Heart left ventricle (tissue), 13 donors: ENCODE data around the gene PRMT9.

Source experiments
- POLR2A ChIP-seq, 2 donors: fragments of 450-650 bp; IDR thresholded peaks; one replicate each; pipeline ENCODE4 v1.6.1; 2017; ENCODE audit warnings: antibody characterized with exemption in 2 of 2, mild to moderate bottlenecking in 2 of 2, moderate library complexity in 2 of 2
- TF ChIP-seq, protein P1 (sequence below), 12 donors: fragments of 200-600 bp; sonication (generic) in 4 of 12; IDR thresholded peaks; one replicate each; pipeline versions ENCODE4 v1.5.0 to v1.8.0; 2018 to 2022; ENCODE audit warnings: antibody characterized with exemption in 12 of 12, mild to moderate bottlenecking in 5 of 12
- donor health status: ischemic (EF 13 %, LVEDD 7.1; RV severe dilation, severe dysfunction).
- donor health status: DM: no; HTN: yes; CAD: no.
- donor health status: DM: no; HTN: no; CAD: no.
- donor health status: ischemic (EF 25% LVEDD 6.9; RV normal size, moderate dysfunction).
- donor health status: ischemic (EF 25% LVEDD 5.7; RV mildly dilated, moderate dysfunction).
- donor health status: ischemic (EF 35%, LVEDD 5.7; RV mildly dilated, moderate dysfunction).
- donor health status: nonischemic (EF 11% LVEDD 7.7; RV severe dilation, severe dysfunction).
- donor health status: DM: yes; HTN: yes; CAD: no.
- donor health status: PGD.
- donor health status: ischemic (EF 29% LVEDD 5.4; RV normal size, mild dysfunction).
- donor health status: nonischemic (EF 23%, LVEDD 6.1; RV moderate dilation, normal function).

DNA sequence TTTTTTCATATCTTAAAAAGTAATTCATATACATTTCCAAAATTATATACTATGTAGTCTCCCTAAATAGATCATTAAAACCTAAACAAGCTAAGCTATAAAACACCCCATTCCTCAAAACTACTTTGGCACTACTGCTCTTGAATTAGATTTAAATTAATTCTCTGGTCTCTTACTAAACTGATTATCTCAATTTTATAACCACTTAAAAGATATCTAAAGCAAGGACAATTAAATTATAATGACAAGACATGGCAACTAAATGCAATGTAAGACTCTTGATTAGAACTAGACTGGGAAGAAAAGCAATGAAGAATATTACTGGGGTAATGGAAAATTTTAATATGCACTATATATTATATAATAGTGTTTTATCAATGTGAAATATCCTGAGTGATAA lies 38.9 kb downstream of the PRMT9 start:
- TF ChIP-seq, protein P1, sequence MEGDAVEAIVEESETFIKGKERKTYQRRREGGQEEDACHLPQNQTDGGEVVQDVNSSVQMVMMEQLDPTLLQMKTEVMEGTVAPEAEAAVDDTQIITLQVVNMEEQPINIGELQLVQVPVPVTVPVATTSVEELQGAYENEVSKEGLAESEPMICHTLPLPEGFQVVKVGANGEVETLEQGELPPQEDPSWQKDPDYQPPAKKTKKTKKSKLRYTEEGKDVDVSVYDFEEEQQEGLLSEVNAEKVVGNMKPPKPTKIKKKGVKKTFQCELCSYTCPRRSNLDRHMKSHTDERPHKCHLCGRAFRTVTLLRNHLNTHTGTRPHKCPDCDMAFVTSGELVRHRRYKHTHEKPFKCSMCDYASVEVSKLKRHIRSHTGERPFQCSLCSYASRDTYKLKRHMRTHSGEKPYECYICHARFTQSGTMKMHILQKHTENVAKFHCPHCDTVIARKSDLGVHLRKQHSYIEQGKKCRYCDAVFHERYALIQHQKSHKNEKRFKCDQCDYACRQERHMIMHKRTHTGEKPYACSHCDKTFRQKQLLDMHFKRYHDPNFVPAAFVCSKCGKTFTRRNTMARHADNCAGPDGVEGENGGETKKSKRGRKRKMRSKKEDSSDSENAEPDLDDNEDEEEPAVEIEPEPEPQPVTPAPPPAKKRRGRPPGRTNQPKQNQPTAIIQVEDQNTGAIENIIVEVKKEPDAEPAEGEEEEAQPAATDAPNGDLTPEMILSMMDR (IDR thresholded peaks at IDR 0.05), result no peak
- TF ChIP-seq POLR2A (IDR thresholded peaks at IDR 0.05), result no peak
